CD4-positive, alpha-beta memory T cell (primary cell): ENCODE data around the gene SGTA. TPM values are rescaled to one million over a fixed set of nuclear protein-coding genes. Genes with fewer than 3 reads are reported as not detected.

ENCODE experiments used
- CTCF ChIA-PET: fragments of 350-600 bp; sonication (Branson Sonifier 250); formaldehyde crosslinking; loops from one replicate; lab custom pipeline; 2021; ENCODE audit warnings: inconsistent platforms; ENCODE audit not compliant: partially characterized antibody; lab: Charles Lee
- POLR2A ChIA-PET: fragments of 350-600 bp; sonication (Branson Sonifier 250); formaldehyde crosslinking; loops from one replicate; lab custom pipeline; 2021; ENCODE audit not compliant: partially characterized antibody; lab: Charles Lee
- DNase-seq, 5 donors: peaks; one replicate each; pipeline versions ENCODE4 v3.0.0 to v3.0.0-alpha.2; 2020 to 2022; ENCODE audit warnings: mixed read lengths in 1 of 5
- H3K27ac ChIP-seq: one replicate; pipeline ENCODE4 v1.7.0; 2013; ENCODE audit warnings: low read depth, low read length
- H3K27me3 ChIP-seq: 2 replicates; pipeline ENCODE4 v1.7.0; 2013; ENCODE audit warnings: mild to moderate bottlenecking, low read length, moderate library complexity; ENCODE audit not compliant: insufficient read depth
- H3K36me3 ChIP-seq: 2 replicates; pipeline ENCODE4 v1.7.0; 2013; ENCODE audit warnings: mild to moderate bottlenecking, low read length, moderate library complexity; ENCODE audit not compliant: insufficient read depth
- H3K4me1 ChIP-seq: 2 replicates; pipeline ENCODE4 v1.7.0; 2013; ENCODE audit warnings: mild to moderate bottlenecking, low read length, moderate library complexity; ENCODE audit not compliant: insufficient read depth
- H3K4me3 ChIP-seq, 2 donors: one replicate each; pipeline ENCODE4 v1.7.0; 2013; ENCODE audit warnings: low read length in 2 of 2, mild to moderate bottlenecking in 1 of 2
- H3K9me3 ChIP-seq, 2 donors: one replicate each; pipeline ENCODE4 v1.7.0; 2013; ENCODE audit warnings: low read length in 2 of 2, control low read depth in 1 of 2; ENCODE audit not compliant: control insufficient read depth in 1 of 2
- H3K27ac Mint-ChIP-seq, 7 donors: one replicate each; pipeline ENCODE4 v1.8.0; 2020 to 2021; ENCODE audit warnings: mixed read lengths in 7 of 7, mild to moderate bottlenecking in 6 of 7, inconsistent platforms in 3 of 7, moderate library complexity in 3 of 7
- H3K27me3 Mint-ChIP-seq, 2 donors: one replicate each; pipeline ENCODE4 v1.8.0; 2020 to 2021; ENCODE audit warnings: mixed read lengths in 2 of 2
- H3K36me3 Mint-ChIP-seq, 2 donors: one replicate each; pipeline ENCODE4 v1.8.0; 2020 to 2021; ENCODE audit warnings: mixed read lengths in 2 of 2, inconsistent platforms in 1 of 2, mild to moderate bottlenecking in 1 of 2
- H3K4me1 Mint-ChIP-seq, 4 donors: one replicate each; pipeline ENCODE4 v1.8.0; 2020 to 2021; ENCODE audit warnings: mixed read lengths in 4 of 4, mild to moderate bottlenecking in 1 of 4
- H3K4me3 Mint-ChIP-seq, 8 donors: one replicate each; pipeline ENCODE4 v1.8.0; 2020 to 2021; ENCODE audit warnings: mixed read lengths in 8 of 8, mild to moderate bottlenecking in 7 of 8, moderate library complexity in 6 of 8, inconsistent platforms in 3 of 8
- H3K9me3 Mint-ChIP-seq, 8 donors: one replicate each; pipeline ENCODE4 v1.8.0; 2020 to 2021; ENCODE audit warnings: mixed read lengths in 8 of 8, mild to moderate bottlenecking in 5 of 8, inconsistent platforms in 3 of 8, moderate library complexity in 1 of 8
- intact Hi-C: fragments of 100-400 bp; cut with micrococcal nuclease; formaldehyde crosslinking; loops from one replicate; pipeline ENCODE4 v1.15.1; 2023
- polyA plus RNA-seq, 2 donors: library from polyadenylated mRNA; unstranded; fragments of 300-500 nt; fragmentation: Illumina TruSeq; gene quantifications; one replicate each; pipeline ENCODE4 v1.2.3, GENCODE V29; 2021
- total RNA-seq, 2 experiments: library from RNA; stranded (reverse); gene quantifications; one replicate each; pipeline ENCODE4 v1.2.3, GENCODE V29; 2021

The SGTA gene
- total and polyA plus RNA-seq, 4 experiments from 2014 or later = 27.7 to 37.8 (median 36.0) TPM

- peaks cover 25 to 26% of the 10 kb centered on the region in 2 donors for H3K36me3 Mint-ChIP-seq
- Histone ChIP-seq H3K36me3 (no peaks in the 10 kb centered on the region), H3K27me3 (no peaks in the 10 kb centered on the region), H3K9me3 (no peaks in the 10 kb centered on the region), H3K27ac (no peak overlapping the region), H3K4me3 (no peak overlapping the region), H3K4me1 (peaks cover 5% of the 10 kb centered on the region)
- DNase-seq = no peak
- CTCF ChIA-PET = no interaction called here
- intact Hi-C loops = no loop called here
- peaks cover 0 to 10% (median 3%) of the 10 kb centered on the region in 4 donors for H3K4me1 Mint-ChIP-seq
- no peaks in the 10 kb centered on the region for H3K27me3 Mint-ChIP-seq
- no peaks in the 10 kb centered on the region for H3K9me3 Mint-ChIP-seq
- H3K4me3 Mint-ChIP-seq = no peak overlapping the region
- POLR2A ChIA-PET = no interaction called here
- H3K27ac Mint-ChIP-seq = no peak overlapping the region
Observed at GRCh38 chr19:2756477-2756876, 26.6 kb downstream of the SGTA start.

- H3K36me3 Mint-ChIP-seq = peaks cover 23 to 25% of the 10 kb centered on the region in 2 donors
- no peaks in the 10 kb centered on the region for H3K36me3 ChIP-seq
- H3K9me3 ChIP-seq = no peaks in the 10 kb centered on the region
- no peak overlapping the region for H3K27ac Mint-ChIP-seq
- POLR2A ChIA-PET = no interaction called here
- H3K4me1 ChIP-seq = peaks cover 5% of the 10 kb centered on the region
- no peak overlapping the region for H3K27ac ChIP-seq
- no peak overlapping the region for H3K4me3 ChIP-seq
- H3K4me3 Mint-ChIP-seq = no peak overlapping the region
- DNase-seq = no peak
- peaks cover 0 to 10% (median 3%) of the 10 kb centered on the region in 4 donors for H3K4me1 Mint-ChIP-seq
- H3K27me3 Mint-ChIP-seq = no peaks in the 10 kb centered on the region
- no peaks in the 10 kb centered on the region for H3K9me3 Mint-ChIP-seq
- intact Hi-C loops = no loop called here
- H3K27me3 ChIP-seq = no peaks in the 10 kb centered on the region
- CTCF ChIA-PET = interaction anchor here (1.4 kb wide), 1 partner anchor 108 kb away, joined by 4 read pairs; no protein-coding TSS in a partner anchor
Observed at GRCh38 chr19:2755811-2756210, 27.3 kb downstream of the SGTA start.

GRCh38 chr19:2755448-2755705 is 27.7 kb downstream of the SGTA start:
- Histone ChIP-seq H3K27ac (no peak overlapping the region), H3K4me1 (peaks cover 5% of the 10 kb centered on the region), H3K4me3 (no peak overlapping the region), H3K9me3 (no peaks in the 10 kb centered on the region), H3K36me3 (no peaks in the 10 kb centered on the region), H3K27me3 (no peaks in the 10 kb centered on the region)
- Mint-ChIP-seq H3K4me3 (no peak overlapping the region), H3K4me1 (peaks cover 0 to 10% (median 3%) of the 10 kb centered on the region in 4 donors), H3K36me3 (peaks cover 20 to 25% of the 10 kb centered on the region in 2 donors), H3K9me3 (no peaks in the 10 kb centered on the region), H3K27me3 (no peaks in the 10 kb centered on the region), H3K27ac (no peak overlapping the region)
- intact Hi-C loops = no loop called here
- POLR2A ChIA-PET = no interaction called here
- CTCF ChIA-PET = interaction anchor here (1.4 kb wide), 1 partner anchor 107 kb away, joined by 4 read pairs; no protein-coding TSS in a partner anchor
- no peak for DNase-seq

- Histone ChIP-seq H3K4me1 (peaks cover 5% of the 10 kb centered on the region), H3K36me3 (no peaks in the 10 kb centered on the region), H3K9me3 (no peaks in the 10 kb centered on the region), H3K4me3 (no peak overlapping the region), H3K27me3 (no peaks in the 10 kb centered on the region), H3K27ac (no peak overlapping the region)
- ChIA-PET POLR2A (no interaction called here), CTCF (interaction anchor here (1.4 to 7.3 kb wide), 2 partner anchors 106 to 107 kb away, joined by 4 to 94 read pairs; no protein-coding TSS in a partner anchor)
- Mint-ChIP-seq H3K36me3 (peaks cover 16 to 25% of the 10 kb centered on the region in 2 donors), H3K27me3 (no peaks in the 10 kb centered on the region), H3K4me1 (peaks cover 0 to 10% (median 3%) of the 10 kb centered on the region in 4 donors), H3K27ac (no peak overlapping the region), H3K9me3 (no peaks in the 10 kb centered on the region), H3K4me3 (no peak overlapping the region)
- intact Hi-C loops = no loop called here
- no peak for DNase-seq
Observed at GRCh38 chr19:2754659-2755447, 28.2 kb downstream of the SGTA start.

GRCh38 chr19:2751438-2751830 is 31.6 kb downstream of the SGTA start:
- no peaks in the 10 kb centered on the region for H3K36me3 ChIP-seq
- ChIA-PET CTCF (interaction anchor here (7.3 kb wide), 1 partner anchor 103 kb away, joined by 94 read pairs; no protein-coding TSS in a partner anchor), POLR2A (no interaction called here)
- H3K9me3 Mint-ChIP-seq = no peaks in the 10 kb centered on the region
- no peak overlapping the region for H3K27ac Mint-ChIP-seq
- no peaks in the 10 kb centered on the region for H3K27me3 ChIP-seq
- H3K4me3 ChIP-seq = no peak overlapping the region
- no peaks in the 10 kb centered on the region for H3K27me3 Mint-ChIP-seq
- H3K4me3 Mint-ChIP-seq = no peak overlapping the region
- no peak overlapping the region for H3K27ac ChIP-seq
- DNase-seq = no peak
- H3K36me3 Mint-ChIP-seq = peaks cover 8 to 14% of the 10 kb centered on the region in 2 donors
- H3K4me1 ChIP-seq = peaks cover 4% of the 10 kb centered on the region
- no peaks in the 10 kb centered on the region for H3K9me3 ChIP-seq
- intact Hi-C loops = no loop called here
- H3K4me1 Mint-ChIP-seq = no peaks in the 10 kb centered on the region

GRCh38 chr19:2750808-2751437 is 32.1 kb downstream of the SGTA start:
- no peaks in the 10 kb centered on the region for H3K27me3 Mint-ChIP-seq
- no peak overlapping the region for H3K27ac Mint-ChIP-seq
- H3K27me3 ChIP-seq = no peaks in the 10 kb centered on the region
- H3K9me3 Mint-ChIP-seq = no peaks in the 10 kb centered on the region
- ChIA-PET POLR2A (no interaction called here), CTCF (interaction anchor here (1.2 to 7.3 kb wide), 2 partner anchors 12 to 102 kb away, joined by 3 to 94 read pairs; partner anchors contain the start of gene SLC39A3)
- H3K36me3 ChIP-seq = no peaks in the 10 kb centered on the region
- DNase-seq = no peak
- peaks cover 6 to 9% of the 10 kb centered on the region in 2 donors for H3K36me3 Mint-ChIP-seq
- no peak overlapping the region for H3K4me3 ChIP-seq
- H3K4me3 Mint-ChIP-seq = no peak overlapping the region
- intact Hi-C loops = no loop called here
- no peak overlapping the region for H3K27ac ChIP-seq
- H3K4me1 Mint-ChIP-seq = no peaks in the 10 kb centered on the region
- peaks cover 4% of the 10 kb centered on the region for H3K4me1 ChIP-seq
- H3K9me3 ChIP-seq = no peaks in the 10 kb centered on the region

- H3K4me1 Mint-ChIP-seq = no peaks in the 10 kb centered on the region
- intact Hi-C loops = no loop called here
- no peak overlapping the region for H3K27ac Mint-ChIP-seq
- Histone ChIP-seq H3K27ac (no peak overlapping the region), H3K4me1 (peaks cover 4% of the 10 kb centered on the region), H3K4me3 (no peak overlapping the region), H3K9me3 (no peaks in the 10 kb centered on the region), H3K36me3 (no peaks in the 10 kb centered on the region), H3K27me3 (no peaks in the 10 kb centered on the region)
- H3K4me3 Mint-ChIP-seq = no peak overlapping the region
- H3K27me3 Mint-ChIP-seq = peaks cover 4 to 8% of the 10 kb centered on the region in 2 donors
- POLR2A ChIA-PET = no interaction called here
- no peaks in the 10 kb centered on the region for H3K36me3 Mint-ChIP-seq
- no peak for DNase-seq
- H3K9me3 Mint-ChIP-seq = no peaks in the 10 kb centered on the region
- CTCF ChIA-PET = interaction anchor here (1.2 to 7.3 kb wide), 4 partner anchors 8 to 99 kb away, joined by 3 to 94 read pairs (median 12); partner anchors contain the start of gene SLC39A3
Observed at GRCh38 chr19:2747349-2747748, 35.7 kb downstream of the SGTA start.
